ENCODE results near the gene THY1.
"Not testable (repeated sequence)": the region's sequence is repeated elsewhere in the genome, so short reads cannot be mapped to it uniquely, and the experiment has no call there.

THY1 gene

GRCh38 chr11:119445379-119445778, 22.4 kb upstream of the THY1 start:
- ATAC-seq (no peak), DNase-seq (no peak)

- ATAC-seq: no peak
- no peak for DNase-seq
Observed at GRCh38 chr11:119441898-119442243, 18.9 kb upstream of the THY1 start.

- no peak for ATAC-seq
- no peak for DNase-seq
Observed at GRCh38 chr11:119438599-119438998, 15.6 kb upstream of the THY1 start.

- not testable (repeated sequence) for ATAC-seq, DNase-seq
Observed at GRCh38 chr11:119437521-119437920, 14.5 kb upstream of the THY1 start.

- no peak for DNase-seq
- ATAC-seq: no peak
Observed at GRCh38 chr11:119436711-119437110, 13.7 kb upstream of the THY1 start.

GRCh38 chr11:119436093-119436492, 13.1 kb upstream of the THY1 start:
- no peak for DNase-seq

GRCh38 chr11:119434591-119435330, 11.8 kb upstream of the THY1 start:
- DNase-seq (no peak), ATAC-seq (no peak)

More at GRCh38 chr11:119436093-119436492, 13.1 kb upstream of the THY1 start:
- ATAC-seq: no peak

- DNase-seq: no peak
- ATAC-seq: no peak
Observed at GRCh38 chr11:119433358-119433725, 10.4 kb upstream of the THY1 start.

GRCh38 chr11:119432484-119433357, 9.7 kb upstream of the THY1 start:
- no peak for DNase-seq
- no peak for ATAC-seq

- no peak for DNase-seq
- ATAC-seq: no peak
Observed at GRCh38 chr11:119431523-119431922, 8.6 kb upstream of the THY1 start.

GRCh38 chr11:119427279-119427678, 4.3 kb upstream of the THY1 start:
- DNase-seq (no peak), ATAC-seq (no peak)

GRCh38 chr11:119426142-119426541, 3.2 kb upstream of the THY1 start:
- DNase-seq: no peak
- ATAC-seq: no peak

- DNase-seq (no peak), ATAC-seq (no peak)
Observed at GRCh38 chr11:119424775-119425174, 1.8 kb upstream of the THY1 start.

GRCh38 chr11:119424276-119424675, 1.3 kb upstream of the THY1 start:
- no peak for DNase-seq

GRCh38 chr11:119423509-119424254, 710 bp upstream of the THY1 start:
- no peak for ATAC-seq
- no peak for DNase-seq

More at GRCh38 chr11:119424276-119424675, 1.3 kb upstream of the THY1 start:
- no peak for ATAC-seq

GRCh38 chr11:119421941-119422808, 797 bp downstream of the THY1 start:
- no peak for ATAC-seq
- DNase-seq: peak; percentile 8

- ATAC-seq (no peak), DNase-seq (no peak)
Observed at GRCh38 chr11:119421351-119421750, 1.6 kb downstream of the THY1 start.

GRCh38 chr11:119420631-119421030, 2.3 kb downstream of the THY1 start:
- ATAC-seq (no peak), DNase-seq (no peak)

GRCh38 chr11:119419834-119420492, 3.0 kb downstream of the THY1 start:
- ATAC-seq: no peak

GRCh38 chr11:119419246-119419645, 3.7 kb downstream of the THY1 start:
- DNase-seq (no peak), ATAC-seq (no peak)

More at GRCh38 chr11:119419834-119420492, 3.0 kb downstream of the THY1 start:
- no peak for DNase-seq

- no peak for DNase-seq
- no peak for ATAC-seq
Observed at GRCh38 chr11:119418759-119419158, 4.2 kb downstream of the THY1 start.

All from stimulated activated naive CD8-positive, alpha-beta T cell treated with anti-CD3 and anti-CD28 coated beads, Interleukin-15, Interleukin-2, amounts not matched to agents 100 U/mL and 50 U/mL, for 24 hours (primary cell).